ENCODE measurements around the gene GPBP1L1. TPM values are rescaled to one million over a fixed set of nuclear protein-coding genes. Genes with fewer than 3 reads are reported as not detected.

Gene GPBP1L1
- total RNA-seq, 4 donors from 2014 or later = 107 to 148 (median 128) TPM

DNA sequence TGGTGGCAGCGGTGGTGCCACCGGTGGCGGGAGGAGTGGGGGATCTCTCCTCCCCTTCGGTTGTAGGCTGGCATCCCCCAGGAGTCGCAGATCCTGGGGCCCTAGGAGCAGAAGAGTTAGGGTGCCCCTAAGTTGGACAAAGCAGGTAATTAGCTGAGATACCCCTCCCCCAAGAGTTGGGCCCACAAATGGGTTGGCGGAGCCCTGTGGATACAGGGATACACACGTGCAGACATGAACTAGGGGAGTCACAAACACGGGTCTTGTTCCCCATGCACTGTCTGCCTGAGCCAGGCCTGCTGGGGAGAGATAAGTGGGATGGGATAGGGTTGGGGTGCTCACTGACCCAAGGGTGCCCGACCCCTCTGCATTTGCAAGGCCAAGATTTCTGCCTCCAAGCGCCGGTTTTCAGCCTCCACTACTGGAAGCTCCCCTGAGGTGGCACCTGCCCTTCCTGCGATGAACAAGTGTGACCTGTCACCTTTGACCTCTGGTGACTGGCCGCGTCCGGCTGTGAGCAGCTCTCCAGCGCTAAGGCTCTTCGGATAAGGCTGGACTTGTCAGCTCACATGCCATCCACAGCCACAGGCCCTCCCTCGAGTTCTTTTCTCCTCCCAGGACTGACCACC, 64.3 kb downstream of the GPBP1L1 start:
- DNase-seq (ENCODE audit: low spot score in 2 of 2) = no peak
- Histone ChIP-seq H3K36me3 (peaks cover 0 to 90% (median 20%) of the 10 kb centered on the region in 3 donors), H3K27ac (peak overlapping the region in 3 of 4 donors; percentile 41 to 70 (median 60)), H3K27me3 (no peaks in the 10 kb centered on the region), H3K4me3 (no peak overlapping the region), H3K4me1 (peaks cover 0 to 34% (median 2%) of the 10 kb centered on the region in 4 donors), H3K9me3 (no peaks in the 10 kb centered on the region)
- TF ChIP-seq, protein P1, sequence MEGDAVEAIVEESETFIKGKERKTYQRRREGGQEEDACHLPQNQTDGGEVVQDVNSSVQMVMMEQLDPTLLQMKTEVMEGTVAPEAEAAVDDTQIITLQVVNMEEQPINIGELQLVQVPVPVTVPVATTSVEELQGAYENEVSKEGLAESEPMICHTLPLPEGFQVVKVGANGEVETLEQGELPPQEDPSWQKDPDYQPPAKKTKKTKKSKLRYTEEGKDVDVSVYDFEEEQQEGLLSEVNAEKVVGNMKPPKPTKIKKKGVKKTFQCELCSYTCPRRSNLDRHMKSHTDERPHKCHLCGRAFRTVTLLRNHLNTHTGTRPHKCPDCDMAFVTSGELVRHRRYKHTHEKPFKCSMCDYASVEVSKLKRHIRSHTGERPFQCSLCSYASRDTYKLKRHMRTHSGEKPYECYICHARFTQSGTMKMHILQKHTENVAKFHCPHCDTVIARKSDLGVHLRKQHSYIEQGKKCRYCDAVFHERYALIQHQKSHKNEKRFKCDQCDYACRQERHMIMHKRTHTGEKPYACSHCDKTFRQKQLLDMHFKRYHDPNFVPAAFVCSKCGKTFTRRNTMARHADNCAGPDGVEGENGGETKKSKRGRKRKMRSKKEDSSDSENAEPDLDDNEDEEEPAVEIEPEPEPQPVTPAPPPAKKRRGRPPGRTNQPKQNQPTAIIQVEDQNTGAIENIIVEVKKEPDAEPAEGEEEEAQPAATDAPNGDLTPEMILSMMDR (IDR thresholded peaks at IDR 0.05) = no peak
- TF ChIP-seq POLR2A (IDR thresholded peaks at IDR 0.05) (no peak), EP300 (IDR thresholded peaks at IDR 0.05) (no peak)
- WGBS, 2 donors = 60 to 61% methylated on average over 18 of the region's 18 CpGs

DNA sequence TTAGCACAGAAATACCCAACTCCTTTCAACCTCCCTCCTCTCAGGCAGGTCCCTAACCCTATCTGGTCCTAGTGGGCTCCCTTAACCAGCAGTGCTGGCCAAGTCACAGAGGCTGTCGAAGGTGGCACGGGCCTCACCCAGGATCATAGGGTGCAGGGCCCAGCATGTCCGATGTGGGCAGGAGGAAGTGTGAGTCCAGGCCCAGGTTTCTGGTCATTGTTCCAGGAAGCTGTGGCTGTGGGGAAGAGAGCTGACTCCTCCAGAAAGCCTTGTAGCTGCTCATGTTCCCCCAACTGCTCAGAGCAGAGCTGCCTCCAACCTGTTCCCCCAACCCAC, 64.9 kb downstream of the GPBP1L1 start:
- Histone ChIP-seq H3K4me3 (no peak overlapping the region), H3K36me3 (peaks cover 0 to 90% (median 25%) of the 10 kb centered on the region in 3 donors), H3K27me3 (no peaks in the 10 kb centered on the region), H3K27ac (peak overlapping the region in 2 of 4 donors; percentile 60 to 70), H3K9me3 (no peaks in the 10 kb centered on the region), H3K4me1 (peaks cover 0 to 34% (median 2%) of the 10 kb centered on the region in 4 donors)
- TF ChIP-seq POLR2A (IDR thresholded peaks at IDR 0.05) = no peak
- TF ChIP-seq, protein P1 (IDR thresholded peaks at IDR 0.05) = no peak
- TF ChIP-seq EP300 (IDR thresholded peaks at IDR 0.05) = no peak
- no peak for DNase-seq (ENCODE audit: low spot score in 2 of 2)
- WGBS, 2 donors = 61 to 68% methylated on average over 3 of the region's 3 CpGs

DNA sequence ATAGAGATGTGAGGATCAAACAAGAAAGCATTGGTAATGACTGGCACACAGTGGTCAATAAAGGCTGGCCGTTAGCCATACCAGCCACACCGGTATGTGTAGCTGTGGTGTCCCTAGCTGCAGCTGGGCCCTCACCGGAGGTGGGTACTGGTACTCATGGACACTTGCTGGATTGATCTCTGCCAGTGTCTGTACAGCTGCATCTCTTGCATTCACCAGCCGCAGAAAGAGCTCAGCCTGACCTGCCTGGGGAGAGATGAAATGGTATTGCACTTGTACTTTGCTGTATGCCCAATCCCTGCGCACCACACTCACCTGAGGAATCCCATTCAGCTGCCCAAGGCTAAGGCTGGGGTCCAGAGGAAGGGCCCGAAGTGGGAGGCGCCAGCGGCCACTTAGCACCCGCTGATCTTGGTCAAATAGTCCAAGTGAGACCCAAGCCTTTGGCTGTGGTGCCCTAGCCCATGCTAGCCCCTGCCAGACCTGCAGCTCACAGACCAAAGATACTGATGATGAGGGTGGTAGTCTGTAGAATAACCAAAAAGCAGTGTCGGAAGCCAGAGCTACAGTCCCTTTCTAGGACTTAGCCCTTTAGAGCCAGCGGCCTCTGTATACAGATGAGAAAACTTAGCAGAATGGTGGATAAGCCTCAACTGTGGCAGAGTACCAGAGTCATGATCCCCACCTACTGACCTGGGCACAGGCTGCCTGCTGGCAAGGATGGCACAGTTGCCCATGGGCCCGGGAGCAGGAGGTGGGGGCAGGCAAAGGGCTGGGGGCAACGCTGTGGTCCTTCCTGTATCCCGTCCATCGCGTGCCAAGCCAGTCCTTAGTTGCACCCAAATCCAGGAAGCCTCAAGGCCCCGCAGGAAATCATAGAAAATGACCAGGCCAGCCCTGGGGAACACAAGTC, 65.5 kb downstream of the GPBP1L1 start:
- Histone ChIP-seq H3K4me1 (peaks cover 0 to 34% (median 2%) of the 10 kb centered on the region in 4 donors), H3K27me3 (no peaks in the 10 kb centered on the region), H3K9me3 (no peaks in the 10 kb centered on the region), H3K27ac (peak overlapping the region in 3 of 4 donors; percentile 12 to 70 (median 60)), H3K4me3 (no peak overlapping the region), H3K36me3 (peaks cover 0 to 90% (median 31%) of the 10 kb centered on the region in 3 donors)
- 83 to 91% methylated on average over 17 of the region's 17 CpGs for WGBS, 2 donors
- DNase-seq (ENCODE audit: low spot score in 2 of 2) = no peak
- TF ChIP-seq, protein P1 (IDR thresholded peaks at IDR 0.05) = no peak
- TF ChIP-seq EP300 (IDR thresholded peaks at IDR 0.05) (no peak), POLR2A (IDR thresholded peaks at IDR 0.05) (no peak)

- H3K9me3 ChIP-seq = no peaks in the 10 kb centered on the region
- 62 to 66% methylated on average over 8 of the region's 8 CpGs for WGBS, 2 donors
- H3K4me1 ChIP-seq = peaks cover 0 to 33% (median 2%) of the 10 kb centered on the region in 4 donors
- H3K27ac ChIP-seq = peak overlapping the region in 2 of 4 donors; percentile 36 to 76
- H3K36me3 ChIP-seq = peaks cover 0 to 94% (median 32%) of the 10 kb centered on the region in 3 donors
- TF ChIP-seq EP300 (IDR thresholded peaks at IDR 0.05) = peak; percentile 68 to 75
- no peak for TF ChIP-seq POLR2A (IDR thresholded peaks at IDR 0.05)
- H3K27me3 ChIP-seq = no peaks in the 10 kb centered on the region
- H3K4me3 ChIP-seq = no peak overlapping the region
- no peak for DNase-seq (ENCODE audit: low spot score in 2 of 2)
Observed at GRCh38 chr1:45619149-45619921, 67.0 kb downstream of the GPBP1L1 start.

DNA sequence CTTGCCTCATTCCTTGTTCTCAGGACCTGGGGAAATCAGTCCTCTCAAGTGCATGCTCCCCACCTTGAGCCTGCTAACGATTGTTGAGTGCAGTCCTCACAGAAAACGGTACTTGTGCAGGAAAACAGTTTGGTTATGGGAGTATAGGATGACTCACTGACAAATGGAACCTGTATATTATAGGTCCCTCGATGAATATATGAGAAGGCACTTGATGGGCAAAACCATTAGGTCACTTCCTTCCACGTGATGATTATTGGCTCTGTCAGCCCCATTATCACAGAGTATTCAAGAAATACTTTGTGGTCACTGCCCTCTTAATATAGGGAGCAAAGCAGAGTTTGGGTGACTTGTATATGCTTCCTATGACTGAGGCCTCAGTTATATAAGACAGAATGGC, 68.7 kb downstream of the GPBP1L1 start:
- WGBS, 2 donors = 73 to 78% methylated on average over 4 of the region's 4 CpGs
- H3K27me3 ChIP-seq = no peaks in the 10 kb centered on the region
- H3K36me3 ChIP-seq = peaks cover 0 to 93% (median 26%) of the 10 kb centered on the region in 3 donors
- no peak for DNase-seq (ENCODE audit: low spot score in 2 of 2)
- H3K27ac ChIP-seq = no peak overlapping the region
- H3K9me3 ChIP-seq = no peaks in the 10 kb centered on the region
- no peak overlapping the region for H3K4me3 ChIP-seq
- H3K4me1 ChIP-seq = peaks cover 0 to 16% (median 2%) of the 10 kb centered on the region in 4 donors
- TF ChIP-seq EP300 (IDR thresholded peaks at IDR 0.05) = no peak
- TF ChIP-seq POLR2A (IDR thresholded peaks at IDR 0.05) = no peak
- TF ChIP-seq, protein P1 (IDR thresholded peaks at IDR 0.05) = no peak

Data from tibial nerve (tissue), 4 donors.